Measurements from ENCODE around the gene KRT6B.

The KRT6B gene

DNA sequence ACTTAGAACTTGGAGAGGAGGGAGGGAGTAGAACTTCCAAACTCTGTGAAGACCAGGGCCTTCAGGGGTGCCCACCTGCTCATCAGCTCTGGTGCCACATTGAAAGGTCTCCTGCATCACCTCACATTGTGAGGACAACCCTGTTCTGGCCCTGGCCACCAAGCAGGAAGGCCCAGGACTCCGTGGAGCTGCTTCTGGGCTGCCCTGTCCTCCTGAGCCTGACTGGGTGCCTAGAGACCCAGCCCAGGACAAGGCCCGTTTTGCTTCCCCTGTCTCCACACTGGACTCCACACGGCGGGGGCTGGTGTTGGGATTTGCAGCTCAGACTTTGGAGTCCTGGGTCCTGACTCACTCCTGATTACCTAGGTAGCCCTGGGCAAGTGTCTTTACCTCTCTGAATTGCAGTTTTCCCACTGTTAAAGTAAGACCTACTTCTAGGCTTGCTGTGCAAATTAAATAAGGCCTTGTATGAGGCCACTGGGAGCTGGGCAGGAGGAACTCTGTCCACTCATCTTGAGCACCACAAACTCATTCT lies 33.3 kb downstream of the KRT6B start:
- H3K36me3 ChIP-seq (ENCODE audit: control insufficient read depth in 2 of 2, insufficient read depth in 1 of 2, low read length in 2 of 2): no peaks in the 10 kb centered on the region
- TF ChIP-seq ZNF654 (tag by site-specific recombination; IDR thresholded peaks at IDR 0.05; ENCODE audit: low read depth) (no peak), ZNF350 (tag by site-specific recombination; IDR thresholded peaks at IDR 0.05) (no peak), ZNF488 (tag by site-specific recombination; IDR thresholded peaks at IDR 0.05) (no peak), WT1 (tag by site-specific recombination; IDR thresholded peaks at IDR 0.05) (no peak), ZNF561 (tag by site-specific recombination; IDR thresholded peaks at IDR 0.05; ENCODE audit: borderline replicate concordance) (no peak), GLIS2 (tag by site-specific recombination; IDR thresholded peaks at IDR 0.05) (no peak), ZNF571 (tag by site-specific recombination; IDR thresholded peaks at IDR 0.05) (no peak), ZNF530 (tag by site-specific recombination; IDR thresholded peaks at IDR 0.05; ENCODE audit: low read depth) (no peak), YY2 (tag by site-specific recombination; IDR thresholded peaks at IDR 0.05) (no peak), ZNF518A (tag by site-specific recombination; conservative IDR thresholded peaks at IDR 0.05; ENCODE audit: low read depth) (no peak)
- TF ChIP-seq, protein P1, sequence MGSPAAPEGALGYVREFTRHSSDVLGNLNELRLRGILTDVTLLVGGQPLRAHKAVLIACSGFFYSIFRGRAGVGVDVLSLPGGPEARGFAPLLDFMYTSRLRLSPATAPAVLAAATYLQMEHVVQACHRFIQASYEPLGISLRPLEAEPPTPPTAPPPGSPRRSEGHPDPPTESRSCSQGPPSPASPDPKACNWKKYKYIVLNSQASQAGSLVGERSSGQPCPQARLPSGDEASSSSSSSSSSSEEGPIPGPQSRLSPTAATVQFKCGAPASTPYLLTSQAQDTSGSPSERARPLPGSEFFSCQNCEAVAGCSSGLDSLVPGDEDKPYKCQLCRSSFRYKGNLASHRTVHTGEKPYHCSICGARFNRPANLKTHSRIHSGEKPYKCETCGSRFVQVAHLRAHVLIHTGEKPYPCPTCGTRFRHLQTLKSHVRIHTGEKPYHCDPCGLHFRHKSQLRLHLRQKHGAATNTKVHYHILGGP (tag by site-specific recombination; IDR thresholded peaks at IDR 0.05): no peak
- TF ChIP-seq, protein P2, sequence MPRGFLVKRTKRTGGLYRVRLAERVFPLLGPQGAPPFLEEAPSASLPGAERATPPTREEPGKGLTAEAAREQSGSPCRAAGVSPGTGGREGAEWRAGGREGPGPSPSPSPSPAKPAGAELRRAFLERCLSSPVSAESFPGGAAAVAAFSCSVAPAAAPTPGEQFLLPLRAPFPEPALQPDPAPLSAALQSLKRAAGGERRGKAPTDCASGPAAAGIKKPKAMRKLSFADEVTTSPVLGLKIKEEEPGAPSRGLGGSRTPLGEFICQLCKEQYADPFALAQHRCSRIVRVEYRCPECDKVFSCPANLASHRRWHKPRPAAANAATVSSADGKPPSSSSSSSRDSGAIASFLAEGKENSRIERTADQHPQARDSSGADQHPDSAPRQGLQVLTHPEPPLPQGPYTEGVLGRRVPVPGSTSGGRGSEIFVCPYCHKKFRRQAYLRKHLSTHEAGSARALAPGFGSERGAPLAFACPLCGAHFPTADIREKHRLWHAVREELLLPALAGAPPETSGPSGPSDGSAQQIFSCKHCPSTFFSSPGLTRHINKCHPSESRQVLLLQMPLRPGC (tag by site-specific recombination; IDR thresholded peaks at IDR 0.05): no peak
- H3K4me3 ChIP-seq (ENCODE audit: low read depth, low read length): no peak overlapping the region
- POLR2A ChIA-PET: no interaction called here
- H3K4me1 ChIP-seq (ENCODE audit: control insufficient read depth, insufficient read depth, low read length): no peaks in the 10 kb centered on the region
- no peaks in the 10 kb centered on the region for H3K9me3 ChIP-seq (ENCODE audit: control insufficient read depth, insufficient read depth, low read depth, low read length)
- no peak overlapping the region for H3K27ac ChIP-seq (ENCODE audit: extremely low read depth, low read depth, low read length)
- CTCF ChIA-PET: interaction anchor here (1.0 kb wide), 1 partner anchor 23 kb away, joined by 4 read pairs; no protein-coding TSS in a partner anchor

DNA sequence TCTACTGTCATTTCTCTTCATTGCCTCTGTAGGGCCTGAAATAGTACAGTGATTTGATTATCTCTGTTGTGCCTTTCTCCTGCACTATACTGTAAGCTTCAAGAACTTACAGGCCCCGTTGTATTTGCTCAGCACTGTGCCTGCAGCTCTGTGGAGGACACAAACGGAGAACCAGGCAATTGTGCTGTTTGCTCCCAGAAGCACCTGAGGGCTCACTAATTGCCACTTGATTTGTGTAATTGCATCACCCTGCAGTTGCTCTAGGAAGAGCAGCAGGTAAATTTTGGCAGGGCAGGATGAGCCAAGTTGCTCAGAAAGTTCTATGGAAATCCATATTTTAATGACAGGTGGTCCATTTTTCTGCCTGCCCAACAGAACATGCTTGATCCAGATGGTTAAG lies 34.2 kb downstream of the KRT6B start:
- Histone ChIP-seq H3K27ac (ENCODE audit: extremely low read depth, low read depth, low read length) (no peak overlapping the region), H3K4me1 (ENCODE audit: control insufficient read depth, insufficient read depth, low read length) (no peaks in the 10 kb centered on the region), H3K36me3 (ENCODE audit: control insufficient read depth in 2 of 2, insufficient read depth in 1 of 2, low read length in 2 of 2) (no peaks in the 10 kb centered on the region), H3K4me3 (ENCODE audit: low read depth, low read length) (no peak overlapping the region), H3K9me3 (ENCODE audit: control insufficient read depth, insufficient read depth, low read depth, low read length) (no peaks in the 10 kb centered on the region)
- no peak for TF ChIP-seq ZNF837 (tag by site-specific recombination; IDR thresholded peaks at IDR 0.05)
- TF ChIP-seq ZNF664 (tag by site-specific recombination; IDR thresholded peaks at IDR 0.05): no peak
- no peak for TF ChIP-seq ZNF558 (tag by site-specific recombination; IDR thresholded peaks at IDR 0.05)
- no peak for TF ChIP-seq GLIS1 (tag by site-specific recombination; IDR thresholded peaks at IDR 0.05)
- TF ChIP-seq ZNF239 (tag by site-specific recombination; IDR thresholded peaks at IDR 0.05): no peak
- TF ChIP-seq ZBTB8A (tag by site-specific recombination; IDR thresholded peaks at IDR 0.05): no peak
- TF ChIP-seq ZNF335 (tag by site-specific recombination; conservative IDR thresholded peaks at IDR 0.05): no peak
- TF ChIP-seq ZNF560 (tag by site-specific recombination; IDR thresholded peaks at IDR 0.05; ENCODE audit: borderline replicate concordance): no peak
- ChIA-PET CTCF (no interaction called here), POLR2A (no interaction called here)

Measured in HEK293 (cell line).